Activated CD4-positive, alpha-beta memory T cell treated with anti-CD3 and anti-CD28 coated beads for 36 hours (primary cell): ENCODE results near the gene EHD4. TPM values are rescaled to one million over a fixed set of nuclear protein-coding genes. Genes with fewer than 3 reads are reported as not detected.

Experiments
- CTCF ChIA-PET: fragments of 350-600 bp; sonication (Branson Sonifier 250); formaldehyde crosslinking; loops from one replicate; lab custom pipeline; 2021; ENCODE audit warnings: antibody characterized with exemption, inconsistent platforms; lab: Charles Lee
- POLR2A ChIA-PET: fragments of 350-600 bp; sonication (Branson Sonifier 250); formaldehyde crosslinking; loops from one replicate; lab custom pipeline; 2021; ENCODE audit warnings: antibody characterized with exemption; lab: Charles Lee
- DNase-seq: peaks from one replicate; pipeline ENCODE4 v3.0.0-alpha.2; 2020
- H3K27ac Mint-ChIP-seq: one replicate; pipeline ENCODE4 v1.8.0; 2021; ENCODE audit warnings: mixed read lengths
- H3K27me3 Mint-ChIP-seq: one replicate; pipeline ENCODE4 v1.8.0; 2021; ENCODE audit warnings: mixed read lengths
- H3K36me3 Mint-ChIP-seq: one replicate; pipeline ENCODE4 v1.8.0; 2021; ENCODE audit warnings: mixed read lengths
- H3K4me1 Mint-ChIP-seq: one replicate; pipeline ENCODE4 v1.8.0; 2021; ENCODE audit warnings: low read depth, mixed read lengths
- H3K4me3 Mint-ChIP-seq: one replicate; pipeline ENCODE4 v1.8.0; 2021; ENCODE audit warnings: mild to moderate bottlenecking, mixed read lengths
- H3K9me3 Mint-ChIP-seq: one replicate; pipeline ENCODE4 v1.8.0; 2021; ENCODE audit warnings: mixed read lengths
- intact Hi-C: fragments of 100-400 bp; cut with micrococcal nuclease; formaldehyde crosslinking; loops from one replicate; pipeline ENCODE4 v1.15.1; 2023
- total RNA-seq, 2 experiments: library from RNA; stranded (reverse); gene quantifications; one replicate each; pipeline ENCODE4 v1.2.3, GENCODE V29; 2021

EHD4 gene
- total RNA-seq, 2 experiments from 2014 or later = 43.6 to 45.0 TPM

- no peak overlapping the region for H3K27ac Mint-ChIP-seq
- H3K27me3 Mint-ChIP-seq = no peaks in the 10 kb centered on the region
- H3K4me1 Mint-ChIP-seq = peaks cover 47% of the 10 kb centered on the region
- DNase-seq = no peak
- intact Hi-C loops = no loop called here
- H3K36me3 Mint-ChIP-seq = peaks cover 18% of the 10 kb centered on the region
- no peak overlapping the region for H3K4me3 Mint-ChIP-seq
- H3K9me3 Mint-ChIP-seq = no peaks in the 10 kb centered on the region
- ChIA-PET CTCF (interaction anchor here (1.2 kb wide), 1 partner anchor 10 kb away, joined by 3 read pairs; the partner anchor contains the start of gene EHD4), POLR2A (interaction anchor here (1.2 kb wide), 1 partner anchor 8 kb away, joined by 5 read pairs; no protein-coding TSS in a partner anchor)
These were observed 10.7 kb downstream of the EHD4 start for GRCh38 chr15:41961595-41962202.

- intact Hi-C loops = no loop called here
- POLR2A ChIA-PET = interaction anchor here (1.2 kb wide), 1 partner anchor 9 kb away, joined by 5 read pairs; no protein-coding TSS in a partner anchor
- Mint-ChIP-seq H3K9me3 (no peaks in the 10 kb centered on the region), H3K36me3 (peaks cover 17% of the 10 kb centered on the region), H3K27me3 (no peaks in the 10 kb centered on the region), H3K27ac (no peak overlapping the region), H3K4me1 (peaks cover 45% of the 10 kb centered on the region), H3K4me3 (no peak overlapping the region)
- no peak for DNase-seq
- CTCF ChIA-PET = interaction anchor here (1.2 kb wide), 1 partner anchor 11 kb away, joined by 3 read pairs; the partner anchor contains the start of gene EHD4
These were observed 11.3 kb downstream of the EHD4 start for GRCh38 chr15:41961001-41961518.

- intact Hi-C loops = no loop called here
- no peak overlapping the region for H3K4me3 Mint-ChIP-seq
- peak overlapping the region; percentile 76 for H3K27ac Mint-ChIP-seq
- peaks cover 27% of the 10 kb centered on the region for H3K36me3 Mint-ChIP-seq
- POLR2A ChIA-PET = interaction anchor here (0.9 to 1.3 kb wide), 4 partner anchors 12 to 22 kb away, joined by 3 to 6 read pairs (median 5); partner anchors contain the start of gene EHD4
- no peak for DNase-seq
- CTCF ChIA-PET = interaction anchor here (0.9 to 1.6 kb wide), 4 partner anchors 20 to 184 kb away, joined by 3 to 4 read pairs (median 3); partner anchors contain the start of gene MAPKBP1
- no peaks in the 10 kb centered on the region for H3K9me3 Mint-ChIP-seq
- peaks cover 40% of the 10 kb centered on the region for H3K4me1 Mint-ChIP-seq
- H3K27me3 Mint-ChIP-seq = no peaks in the 10 kb centered on the region
These were observed 14.3 kb downstream of the EHD4 start for GRCh38 chr15:41958002-41958420.

GRCh38 chr15:41957021-41957897 is 15.1 kb downstream of the EHD4 start:
- H3K4me1 Mint-ChIP-seq = peaks cover 37% of the 10 kb centered on the region
- no peak for DNase-seq
- ChIA-PET CTCF (interaction anchor here (0.6 to 1.6 kb wide), 6 partner anchors 15 to 183 kb away, joined by 3 to 4 read pairs (median 3); partner anchors contain the start of genes EHD4 and MAPKBP1), POLR2A (interaction anchor here (0.9 to 1.3 kb wide), 4 partner anchors 12 to 21 kb away, joined by 3 to 6 read pairs (median 5); partner anchors contain the start of gene EHD4)
- H3K9me3 Mint-ChIP-seq = no peaks in the 10 kb centered on the region
- peak overlapping the region; percentile 76 for H3K27ac Mint-ChIP-seq
- H3K27me3 Mint-ChIP-seq = no peaks in the 10 kb centered on the region
- no peak overlapping the region for H3K4me3 Mint-ChIP-seq
- H3K36me3 Mint-ChIP-seq = peaks cover 26% of the 10 kb centered on the region
- intact Hi-C loops = no loop called here

GRCh38 chr15:41955807-41956525 is 16.4 kb downstream of the EHD4 start:
- DNase-seq = no peak
- POLR2A ChIA-PET = no interaction called here
- Mint-ChIP-seq H3K36me3 (peaks cover 30% of the 10 kb centered on the region), H3K4me1 (peaks cover 24% of the 10 kb centered on the region), H3K4me3 (no peak overlapping the region), H3K9me3 (no peaks in the 10 kb centered on the region), H3K27me3 (no peaks in the 10 kb centered on the region), H3K27ac (no peak overlapping the region)
- CTCF ChIA-PET = interaction anchor here (0.7 kb wide), 1 partner anchor 488 kb away, joined by 3 read pairs; no protein-coding TSS in a partner anchor
- intact Hi-C loops = no loop called here

- no peaks in the 10 kb centered on the region for H3K9me3 Mint-ChIP-seq
- POLR2A ChIA-PET = no interaction called here
- no peaks in the 10 kb centered on the region for H3K27me3 Mint-ChIP-seq
- intact Hi-C loops = no loop called here
- no peak for DNase-seq
- CTCF ChIA-PET = interaction anchor here (0.7 kb wide), 1 partner anchor 488 kb away, joined by 3 read pairs; no protein-coding TSS in a partner anchor
- H3K36me3 Mint-ChIP-seq = peaks cover 33% of the 10 kb centered on the region
- H3K27ac Mint-ChIP-seq = no peak overlapping the region
- H3K4me3 Mint-ChIP-seq = no peak overlapping the region
- H3K4me1 Mint-ChIP-seq = peaks cover 23% of the 10 kb centered on the region
These were observed 17.3 kb downstream of the EHD4 start for GRCh38 chr15:41955100-41955499.

- Mint-ChIP-seq H3K27me3 (no peaks in the 10 kb centered on the region), H3K9me3 (no peaks in the 10 kb centered on the region), H3K36me3 (peaks cover 30% of the 10 kb centered on the region), H3K4me1 (peaks cover 23% of the 10 kb centered on the region), H3K27ac (no peak overlapping the region), H3K4me3 (no peak overlapping the region)
- CTCF ChIA-PET = interaction anchor here (1.1 kb wide), 1 partner anchor 180 kb away, joined by 3 read pairs; no protein-coding TSS in a partner anchor
- POLR2A ChIA-PET = interaction anchor here (0.5 to 1.1 kb wide), 2 partner anchors 13 to 243 kb away, joined by 3 read pairs; no protein-coding TSS in a partner anchor
- intact Hi-C loops = no loop called here
- DNase-seq = no peak
These were observed 18.3 kb downstream of the EHD4 start for GRCh38 chr15:41954036-41954435.

GRCh38 chr15:41952013-41952563 is 20.3 kb downstream of the EHD4 start:
- peaks cover 27% of the 10 kb centered on the region for H3K36me3 Mint-ChIP-seq
- H3K9me3 Mint-ChIP-seq = no peaks in the 10 kb centered on the region
- H3K4me1 Mint-ChIP-seq = peaks cover 8% of the 10 kb centered on the region
- H3K27ac Mint-ChIP-seq = no peak overlapping the region
- POLR2A ChIA-PET = interaction anchor here (0.7 kb wide), 1 partner anchor 154 kb away, joined by 4 read pairs; no protein-coding TSS in a partner anchor
- H3K4me3 Mint-ChIP-seq = no peak overlapping the region
- no peak for DNase-seq
- intact Hi-C loops = no loop called here
- CTCF ChIA-PET = interaction anchor here (1.0 to 1.7 kb wide), 2 partner anchors 47 to 82 kb away, joined by 3 to 4 read pairs; no protein-coding TSS in a partner anchor
- no peaks in the 10 kb centered on the region for H3K27me3 Mint-ChIP-seq

GRCh38 chr15:41951571-41951970 is 20.8 kb downstream of the EHD4 start:
- intact Hi-C loops = no loop called here
- DNase-seq = no peak
- ChIA-PET CTCF (interaction anchor here (1.7 kb wide), 1 partner anchor 47 kb away, joined by 4 read pairs; no protein-coding TSS in a partner anchor), POLR2A (no interaction called here)
- no peak overlapping the region for H3K4me3 Mint-ChIP-seq
- no peak overlapping the region for H3K27ac Mint-ChIP-seq
- H3K4me1 Mint-ChIP-seq = peaks cover 3% of the 10 kb centered on the region
- H3K9me3 Mint-ChIP-seq = no peaks in the 10 kb centered on the region
- H3K36me3 Mint-ChIP-seq = peaks cover 27% of the 10 kb centered on the region
- no peaks in the 10 kb centered on the region for H3K27me3 Mint-ChIP-seq

- Mint-ChIP-seq H3K9me3 (no peaks in the 10 kb centered on the region), H3K4me1 (peaks cover under 1% of the 10 kb centered on the region), H3K4me3 (no peak overlapping the region), H3K27me3 (no peaks in the 10 kb centered on the region), H3K27ac (no peak overlapping the region), H3K36me3 (peaks cover 27% of the 10 kb centered on the region)
- POLR2A ChIA-PET = interaction anchor here (0.6 kb wide), 1 partner anchor 12 kb away, joined by 3 read pairs; no protein-coding TSS in a partner anchor
- CTCF ChIA-PET = no interaction called here
- intact Hi-C loops = no loop called here
- no peak for DNase-seq
These were observed 21.9 kb downstream of the EHD4 start for GRCh38 chr15:41950489-41950888.

GRCh38 chr15:41950127-41950483 is 22.3 kb downstream of the EHD4 start:
- DNase-seq = no peak
- intact Hi-C loops = no loop called here
- H3K27me3 Mint-ChIP-seq = no peaks in the 10 kb centered on the region
- POLR2A ChIA-PET = interaction anchor here (0.6 kb wide), 1 partner anchor 12 kb away, joined by 3 read pairs; no protein-coding TSS in a partner anchor
- H3K36me3 Mint-ChIP-seq = peaks cover 27% of the 10 kb centered on the region
- no peak overlapping the region for H3K27ac Mint-ChIP-seq
- H3K9me3 Mint-ChIP-seq = no peaks in the 10 kb centered on the region
- peaks cover 5% of the 10 kb centered on the region for H3K4me1 Mint-ChIP-seq
- CTCF ChIA-PET = no interaction called here
- no peak overlapping the region for H3K4me3 Mint-ChIP-seq
